Measurements from ENCODE around the gene SEC14L1.
A peak's percentile ranks its signal among the peaks of the same experiment; 100 is the strongest.

DNA sequence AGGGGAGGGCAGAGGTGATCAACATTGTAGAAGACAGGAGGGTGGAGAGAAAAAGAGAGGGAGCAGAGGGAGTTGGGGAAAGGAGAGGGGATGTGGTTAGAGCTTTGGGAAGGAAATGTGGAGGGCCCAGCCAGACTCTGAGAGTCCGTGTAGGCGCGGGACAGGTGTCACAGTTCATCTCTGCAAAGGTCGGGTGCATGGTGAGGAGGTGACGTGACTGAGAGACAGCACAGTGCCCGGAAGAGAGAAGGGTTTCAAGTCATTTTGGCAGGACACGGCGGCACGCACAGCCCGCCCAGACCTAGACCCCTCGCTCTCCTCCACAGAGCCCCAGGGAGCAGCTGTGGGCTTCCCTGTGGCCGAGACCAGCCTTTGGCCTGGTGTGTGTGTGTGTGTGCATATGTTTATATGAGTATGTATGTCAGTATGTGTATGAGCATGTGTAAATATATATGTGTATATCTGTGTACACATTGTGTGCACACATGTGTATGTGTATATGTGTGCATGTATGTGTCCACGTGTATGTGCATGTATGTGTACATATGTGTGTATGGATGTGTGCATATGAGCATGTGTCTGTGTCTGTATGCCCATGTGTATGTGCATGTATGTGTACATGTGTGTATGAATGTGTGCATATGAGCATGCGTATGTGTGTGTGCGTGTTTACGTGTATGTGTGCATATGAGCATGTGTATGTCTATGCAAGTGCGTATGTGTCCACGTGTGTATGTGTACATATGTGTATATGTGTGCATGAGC, 104.6 kb downstream of the SEC14L1 start:
- TF ChIP-seq POLR2A (IDR thresholded peaks at IDR 0.05; ENCODE audit: low read depth, low read length), result no peak
- peak; percentile 63; the same call in 1 of the 2 replicates for TF ChIP-seq TAF1 (IDR thresholded peaks at IDR 0.05; ENCODE audit: low read depth, low read length)
- TF ChIP-seq SPI1 (IDR thresholded peaks at IDR 0.05; ENCODE audit: low read depth, low read length), result 0 out of 2 replicates have a peak, but pooled peaks have one; percentile 2
- no peak for TF ChIP-seq POLR2AphosphoS5 (IDR thresholded peaks at IDR 0.05; ENCODE audit: low read depth, low read length)
- TF ChIP-seq PAX5 (IDR thresholded peaks at IDR 0.05; ENCODE audit: insufficient read depth, low read length, severe bottlenecking), result no peak
